CD14-positive monocyte (primary cell): ENCODE data around the gene MAGEE1. TPM values are rescaled to one million over a fixed set of nuclear protein-coding genes. Genes with fewer than 3 reads are reported as not detected.

Experiments used
- DNase-seq, 3 donors: peaks; one replicate each; pipeline ENCODE4 v3.0.0-alpha.2; 2011 to 2022
- H2AFZ ChIP-seq: 2 replicates; pipeline ENCODE4 v1.6.0; 2012; ENCODE audit warnings: mild to moderate bottlenecking, low read depth, low read length, inconsistent platforms; ENCODE audit not compliant: insufficient read depth, poor library complexity, severe bottlenecking
- H3K27ac ChIP-seq, 2 donors: 1 replicate in 1 of 2; 2 replicates in 1 of 2; pipeline ENCODE4 v1.5.1; 2012 to 2013; ENCODE audit warnings: low read length in 2 of 2, control low read depth in 1 of 2, inconsistent platforms in 1 of 2, low read depth in 1 of 2, mild to moderate bottlenecking in 1 of 2
- H3K27me3 ChIP-seq, 2 donors: one replicate each; pipeline versions ENCODE4 v1.6.0 to v1.6.1; 2011 to 2013; ENCODE audit warnings: low read length in 2 of 2; ENCODE audit not compliant: control insufficient read depth in 2 of 2, insufficient read depth in 2 of 2
- H3K36me3 ChIP-seq, 2 donors: replicated peaks in 1 of 2; 1 replicate in 1 of 2; 2 replicates in 1 of 2; pipeline versions ENCODE4 v1.5.1 to v1.6.1; 2012 to 2013; ENCODE audit warnings: low read length in 2 of 2, control low read depth in 1 of 2, inconsistent platforms in 1 of 2, mild to moderate bottlenecking in 1 of 2; ENCODE audit not compliant: insufficient read depth in 2 of 2, control insufficient read depth in 1 of 2
- H3K4me1 ChIP-seq, 2 donors: 1 replicate in 1 of 2; 2 replicates in 1 of 2; pipeline versions ENCODE4 v1.5.1 to v1.6.1; 2012 to 2013; ENCODE audit warnings: low read length in 2 of 2, control low read depth in 1 of 2, inconsistent platforms in 1 of 2, mild to moderate bottlenecking in 1 of 2, moderate library complexity in 1 of 2; ENCODE audit not compliant: insufficient read depth in 2 of 2, control insufficient read depth in 1 of 2
- H3K4me2 ChIP-seq: replicated peaks from 2 replicates; pipeline ENCODE3; 2012; ENCODE audit warnings: low read length, moderate library complexity, mild to moderate bottlenecking; ENCODE audit not compliant: poor library complexity, severe bottlenecking; ENCODE audit errors: extremely low read depth
- H3K4me3 ChIP-seq, 3 experiments: fragments of 200-600 bp in 1 of 3; sonication (generic) in 1 of 3; replicated peaks in 1 of 3; 1 replicate in 2 of 3; 2 replicates in 1 of 3; pipeline ENCODE4 v1.5.1; 2011 to 2013; ENCODE audit warnings: low read length in 3 of 3, mild to moderate bottlenecking in 3 of 3, control low read depth in 2 of 3, low read depth in 2 of 3, inconsistent platforms in 1 of 3, moderate library complexity in 1 of 3
- H3K79me2 ChIP-seq: 2 replicates; pipeline ENCODE4 v1.6.0; 2012; ENCODE audit warnings: mild to moderate bottlenecking, control low read depth, inconsistent platforms, low read length, moderate library complexity; ENCODE audit not compliant: insufficient read depth
- H3K9ac ChIP-seq: 2 replicates; pipeline ENCODE4 v1.6.0; 2017; ENCODE audit warnings: low read length, mild to moderate bottlenecking; ENCODE audit not compliant: insufficient read depth, poor library complexity, severe bottlenecking
- H3K9me3 ChIP-seq, 2 donors: replicated peaks in 1 of 2; 1 replicate in 1 of 2; 2 replicates in 1 of 2; pipeline versions ENCODE4 v1.5.1 to v1.6.1; 2012 to 2013; ENCODE audit warnings: low read length in 2 of 2, control low read depth in 1 of 2; ENCODE audit not compliant: control insufficient read depth in 1 of 2, insufficient read depth in 1 of 2
- H4K20me1 ChIP-seq: 2 replicates; pipeline ENCODE4 v1.6.0; 2012; ENCODE audit warnings: mild to moderate bottlenecking, low read length, control low read depth, moderate library complexity; ENCODE audit not compliant: insufficient read depth
- H3K27ac Mint-ChIP-seq, 7 donors: one replicate each; pipeline ENCODE4 v1.8.0; 2020; ENCODE audit warnings: mild to moderate bottlenecking in 7 of 7, mixed read lengths in 7 of 7, moderate library complexity in 6 of 7, inconsistent platforms in 2 of 7
- H3K27me3 Mint-ChIP-seq, 3 donors: one replicate each; pipeline ENCODE4 v1.8.0; 2021 to 2022; ENCODE audit warnings: low read depth in 3 of 3, mild to moderate bottlenecking in 3 of 3, mixed read lengths in 3 of 3, moderate library complexity in 3 of 3, inconsistent platforms in 1 of 3
- H3K36me3 Mint-ChIP-seq, 2 donors: one replicate each; pipeline ENCODE4 v1.8.0; 2020; ENCODE audit warnings: mixed read lengths in 2 of 2, inconsistent platforms in 1 of 2, mild to moderate bottlenecking in 1 of 2
- H3K4me1 Mint-ChIP-seq: one replicate; pipeline ENCODE4 v1.8.0; 2020; ENCODE audit warnings: mild to moderate bottlenecking, mixed read lengths
- H3K4me3 Mint-ChIP-seq, 2 donors: one replicate each; pipeline ENCODE4 v1.8.0; 2020; ENCODE audit warnings: mild to moderate bottlenecking in 2 of 2, mixed read lengths in 2 of 2, moderate library complexity in 1 of 2
- H3K9me3 Mint-ChIP-seq, 7 donors: one replicate each; pipeline ENCODE4 v1.8.0; 2020 to 2022; ENCODE audit warnings: mixed read lengths in 7 of 7, mild to moderate bottlenecking in 6 of 7, moderate library complexity in 6 of 7, inconsistent platforms in 2 of 7
- WGBS: methylation state at CpG from one replicate; pipeline ENCODE4 v1.1.5; 2013; ENCODE audit warnings: missing lambda C conversion rate; ENCODE audit not compliant: insufficient coverage; 5-methylcytosine and 5-hydroxymethylcytosine counted together
- intact Hi-C, 2 donors: fragments of 100-400 bp; cut with micrococcal nuclease; formaldehyde crosslinking; loops; one replicate each; pipeline versions ENCODE4 v1.15.0 to v1.15.1; 2023
- polyA plus RNA-seq, 3 donors: library from polyadenylated mRNA; depleted of rRNA in 1 of 3; unstranded in 2 of 3; stranded (reverse) in 1 of 3; fragments of 300-500 nt in 2 of 3; fragments of >200 nt in 1 of 3; fragmentation: Illumina TruSeq in 2 of 3; gene quantifications; 1 replicate in 2 of 3; 2 replicates in 1 of 3; pipeline ENCODE4 v1.2.3, GENCODE V29; 2012 to 2021
- TF ChIP-seq, protein P1 (sequence below): fragments of 200-600 bp; IDR thresholded peaks from one replicate; pipeline ENCODE4 v1.8.0; 2022; ENCODE audit warnings: antibody characterized with exemption, mild to moderate bottlenecking

MAGEE1 gene
- polyA plus RNA-seq, 3 donors: not detected

DNA sequence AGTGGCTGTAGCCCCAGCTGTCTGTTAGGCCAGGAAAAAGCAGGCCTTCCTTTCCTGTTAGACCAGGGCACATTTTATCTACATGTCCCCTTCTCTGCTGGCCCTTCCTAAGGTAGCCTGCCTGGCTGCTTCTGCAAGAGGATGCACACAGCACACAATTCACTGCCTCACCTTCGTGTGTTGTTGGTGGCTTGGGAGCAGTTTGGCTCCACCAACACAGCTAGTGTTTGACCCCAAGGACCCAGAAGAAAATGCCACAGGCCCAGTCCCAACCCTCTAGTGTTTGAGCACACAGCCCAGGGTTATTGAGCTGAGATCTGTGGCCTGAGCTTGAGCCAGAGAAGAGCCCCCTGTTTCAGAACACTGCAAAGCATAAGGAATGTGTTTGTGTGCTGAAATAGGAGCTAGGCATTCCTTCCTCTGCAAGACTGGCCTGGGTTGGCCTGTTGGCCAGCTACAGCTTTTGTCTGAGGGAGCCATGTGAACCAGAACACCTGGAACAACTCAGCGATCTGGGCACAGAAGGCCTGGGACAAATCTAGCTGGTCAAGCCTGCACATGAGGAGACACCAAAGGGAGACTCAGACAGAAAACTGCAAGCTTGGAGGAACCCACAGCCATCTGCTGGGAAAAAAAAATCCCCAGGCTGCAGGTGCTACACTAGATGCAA is 26.4 kb downstream of the MAGEE1 start:
- H3K9me3 ChIP-seq: no peaks in the 10 kb centered on the region
- no peak overlapping the region for H3K27ac ChIP-seq
- H2AFZ ChIP-seq: no peak overlapping the region
- no peaks in the 10 kb centered on the region for H3K4me1 Mint-ChIP-seq
- TF ChIP-seq, protein P1, sequence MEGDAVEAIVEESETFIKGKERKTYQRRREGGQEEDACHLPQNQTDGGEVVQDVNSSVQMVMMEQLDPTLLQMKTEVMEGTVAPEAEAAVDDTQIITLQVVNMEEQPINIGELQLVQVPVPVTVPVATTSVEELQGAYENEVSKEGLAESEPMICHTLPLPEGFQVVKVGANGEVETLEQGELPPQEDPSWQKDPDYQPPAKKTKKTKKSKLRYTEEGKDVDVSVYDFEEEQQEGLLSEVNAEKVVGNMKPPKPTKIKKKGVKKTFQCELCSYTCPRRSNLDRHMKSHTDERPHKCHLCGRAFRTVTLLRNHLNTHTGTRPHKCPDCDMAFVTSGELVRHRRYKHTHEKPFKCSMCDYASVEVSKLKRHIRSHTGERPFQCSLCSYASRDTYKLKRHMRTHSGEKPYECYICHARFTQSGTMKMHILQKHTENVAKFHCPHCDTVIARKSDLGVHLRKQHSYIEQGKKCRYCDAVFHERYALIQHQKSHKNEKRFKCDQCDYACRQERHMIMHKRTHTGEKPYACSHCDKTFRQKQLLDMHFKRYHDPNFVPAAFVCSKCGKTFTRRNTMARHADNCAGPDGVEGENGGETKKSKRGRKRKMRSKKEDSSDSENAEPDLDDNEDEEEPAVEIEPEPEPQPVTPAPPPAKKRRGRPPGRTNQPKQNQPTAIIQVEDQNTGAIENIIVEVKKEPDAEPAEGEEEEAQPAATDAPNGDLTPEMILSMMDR: no peak
- DNase-seq: no peak
- H3K27me3 ChIP-seq: no peaks in the 10 kb centered on the region
- H3K79me2 ChIP-seq: no peaks in the 10 kb centered on the region
- H3K27me3 Mint-ChIP-seq: peaks cover 0 to 6% (median 1%) of the 10 kb centered on the region in 3 donors
- no peaks in the 10 kb centered on the region for H3K9me3 Mint-ChIP-seq
- no peak overlapping the region for H3K4me2 ChIP-seq
- intact Hi-C loops: no loop called here
- no peaks in the 10 kb centered on the region for H3K36me3 Mint-ChIP-seq
- H3K27ac Mint-ChIP-seq: no peak overlapping the region
- H4K20me1 ChIP-seq: no peaks in the 10 kb centered on the region
- 100% methylated on average over 1 of the region's 2 CpGs for WGBS
- no peak overlapping the region for H3K4me3 ChIP-seq
- H3K9ac ChIP-seq: no peak overlapping the region
- H3K36me3 ChIP-seq: no peaks in the 10 kb centered on the region
- H3K4me1 ChIP-seq: no peaks in the 10 kb centered on the region
- H3K4me3 Mint-ChIP-seq: no peak overlapping the region

DNA sequence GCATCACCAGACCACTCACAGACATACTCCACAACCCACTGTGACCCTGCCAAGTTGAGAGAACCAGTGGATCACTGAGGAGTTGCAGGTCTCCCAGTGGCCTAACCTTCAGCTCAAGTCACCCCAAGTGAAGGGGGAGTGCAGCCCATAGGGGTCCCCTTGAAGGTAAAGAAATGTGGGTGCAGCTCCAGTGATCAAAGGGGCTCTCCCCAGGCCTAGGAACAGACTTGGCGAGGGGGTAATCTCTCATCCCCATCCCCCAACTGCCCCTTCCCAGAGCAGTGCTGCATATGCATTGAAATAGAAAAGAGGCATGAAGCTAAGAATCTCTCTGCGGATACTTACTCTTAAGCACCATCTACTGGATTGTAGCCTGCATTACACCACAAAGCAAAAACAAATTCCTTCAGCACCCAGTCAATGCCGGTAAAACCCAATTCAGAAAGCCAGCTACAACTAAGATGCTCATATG is 27.0 kb downstream of the MAGEE1 start:
- Histone ChIP-seq H3K4me1 (no peaks in the 10 kb centered on the region), H3K79me2 (no peaks in the 10 kb centered on the region), H3K4me2 (no peak overlapping the region), H3K9ac (no peak overlapping the region), H3K27me3 (no peaks in the 10 kb centered on the region), H4K20me1 (no peaks in the 10 kb centered on the region), H3K27ac (no peak overlapping the region), H3K36me3 (no peaks in the 10 kb centered on the region), H3K4me3 (no peak overlapping the region), H2AFZ (no peak overlapping the region), H3K9me3 (no peaks in the 10 kb centered on the region)
- no peaks in the 10 kb centered on the region for H3K9me3 Mint-ChIP-seq
- H3K27me3 Mint-ChIP-seq: peaks cover 0 to 6% (median 1%) of the 10 kb centered on the region in 3 donors
- H3K4me3 Mint-ChIP-seq: no peak overlapping the region
- DNase-seq: peak in 1 of 3 donors; percentile 0
- TF ChIP-seq, protein P1: peak; percentile 26
- no peaks in the 10 kb centered on the region for H3K36me3 Mint-ChIP-seq
- intact Hi-C loops: no loop called here
- WGBS: 20% methylated on average over 1 of the region's 3 CpGs
- no peaks in the 10 kb centered on the region for H3K4me1 Mint-ChIP-seq
- no peak overlapping the region for H3K27ac Mint-ChIP-seq
